Thyroid gland (tissue), 4 donors: Measurements from ENCODE around the gene SPRR4.

Experiments
- CTCF ChIP-seq, 6 experiments: fragments of 200-600 bp in 3 of 6; fragments of 450-650 bp in 3 of 6; sonication (generic) in 3 of 6; IDR thresholded peaks; one replicate each; pipeline ENCODE4 v1.5.1; 2016 to 2019; ENCODE audit warnings: antibody characterized with exemption in 6 of 6, mild to moderate bottlenecking in 2 of 6, inconsistent platforms in 1 of 6, moderate library complexity in 1 of 6
- POLR2A ChIP-seq, 2 donors: fragments of 450-650 bp; IDR thresholded peaks; one replicate each; pipeline ENCODE4 v1.6.1; 2017; ENCODE audit warnings: antibody characterized with exemption in 2 of 2, mild to moderate bottlenecking in 2 of 2, moderate library complexity in 1 of 2

DNA sequence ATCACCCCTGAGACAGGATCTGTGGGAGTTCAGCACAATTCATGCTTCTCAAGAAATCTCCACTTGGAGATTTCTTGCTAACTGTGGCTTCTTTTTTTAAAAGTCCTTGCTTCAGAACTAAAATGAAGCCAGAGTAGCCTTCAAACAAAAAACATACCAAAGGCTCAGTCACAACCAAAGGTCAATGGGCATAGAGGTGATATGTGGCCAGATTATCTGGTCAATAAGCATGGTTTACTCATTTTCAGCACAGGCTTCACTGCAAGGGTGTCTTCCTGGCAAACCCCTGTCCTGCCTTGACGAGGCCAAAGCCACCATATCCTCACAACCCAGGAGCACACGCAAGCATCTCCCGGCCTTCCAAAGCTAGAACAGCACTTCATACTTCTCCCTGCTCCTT, 11.2 kb upstream of the SPRR4 start:
- TF ChIP-seq CTCF (IDR thresholded peaks at IDR 0.05): no peak
- TF ChIP-seq POLR2A (IDR thresholded peaks at IDR 0.05): no peak
